Renal cortex interstitium (tissue), 11 donors: ENCODE measurements around the gene FTO. TPM values are rescaled to one million over a fixed set of nuclear protein-coding genes. Genes with fewer than 3 reads are reported as not detected.

ENCODE experiments used
- DNase-seq, 11 donors: peaks; one replicate each; pipeline ENCODE4 v3.0.0-alpha.2; 2013; ENCODE audit warnings: low read depth in 9 of 11, low spot score in 4 of 11; ENCODE audit errors: extremely low read depth in 1 of 11
- polyA plus RNA-seq, 3 donors: library from polyadenylated mRNA; unstranded; fragments of 120-200 nt; gene quantifications; one replicate each; pipeline ENCODE4 v1.2.1, GENCODE V29; 2013; ENCODE audit not compliant: insufficient read length in 3 of 3

The FTO gene
- polyA plus RNA-seq, 3 donors, result 87.9 to 96.7 (median 90.8) TPM

DNA sequence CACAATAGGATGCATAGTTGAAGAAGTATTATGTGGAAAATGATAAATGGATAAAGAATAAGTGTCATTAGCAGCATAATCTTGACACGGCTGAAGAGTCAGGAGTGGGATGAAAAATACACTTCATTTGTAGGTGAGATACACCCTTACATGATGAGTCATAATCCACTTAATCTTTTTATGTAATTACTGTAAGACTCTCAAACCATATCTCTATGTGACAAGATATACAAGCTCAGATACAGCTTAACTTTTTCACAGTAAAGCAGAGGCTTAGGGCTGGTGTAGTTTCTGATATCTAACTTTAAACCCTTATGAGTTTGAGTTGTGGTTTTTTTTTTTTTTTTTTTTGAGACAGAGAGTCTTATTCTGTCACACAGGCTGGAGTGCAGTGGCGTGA is 101.2 kb downstream of the FTO start:
- no peak for DNase-seq

- DNase-seq, result no peak
These were observed 101.8 kb downstream of the FTO start for GRCh38 chr16:53805752-53806151.

- no peak for DNase-seq
These were observed 105.4 kb downstream of the FTO start for GRCh38 chr16:53809088-53809932.

- DNase-seq, result no peak
These were observed 109.0 kb downstream of the FTO start for GRCh38 chr16:53812914-53813313.

- no peak for DNase-seq
These were observed 110.8 kb downstream of the FTO start for GRCh38 chr16:53814801-53815200.

DNA sequence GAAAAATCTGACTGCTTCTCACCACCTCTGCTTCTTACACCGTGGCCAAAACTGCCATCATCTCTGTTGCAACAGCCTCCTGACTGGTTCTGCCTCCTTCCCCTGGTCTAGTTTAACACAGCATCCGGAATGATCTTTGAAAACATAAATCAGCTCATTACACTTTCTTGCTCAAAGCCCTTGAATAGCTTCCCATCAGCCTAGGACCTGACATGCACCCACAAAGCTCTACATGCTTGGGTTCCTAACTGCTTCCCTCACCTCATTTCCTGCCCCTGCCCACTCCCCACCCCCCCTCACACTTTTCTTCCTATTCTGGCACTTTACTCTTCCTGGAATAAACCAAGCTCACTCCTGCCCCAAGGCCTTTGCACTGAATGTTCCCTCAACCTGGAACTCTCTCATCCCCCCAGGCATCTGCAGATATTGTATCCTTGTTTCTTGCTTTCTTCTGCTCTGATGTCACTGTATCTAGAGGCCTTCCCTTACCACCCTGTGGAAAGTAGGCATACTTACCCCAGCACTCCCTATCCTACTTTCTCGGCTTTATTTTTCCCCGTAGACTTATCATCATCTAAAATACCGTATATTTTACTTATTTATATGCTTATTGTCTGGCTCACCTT is 112.4 kb downstream of the FTO start:
- no peak for DNase-seq

DNA sequence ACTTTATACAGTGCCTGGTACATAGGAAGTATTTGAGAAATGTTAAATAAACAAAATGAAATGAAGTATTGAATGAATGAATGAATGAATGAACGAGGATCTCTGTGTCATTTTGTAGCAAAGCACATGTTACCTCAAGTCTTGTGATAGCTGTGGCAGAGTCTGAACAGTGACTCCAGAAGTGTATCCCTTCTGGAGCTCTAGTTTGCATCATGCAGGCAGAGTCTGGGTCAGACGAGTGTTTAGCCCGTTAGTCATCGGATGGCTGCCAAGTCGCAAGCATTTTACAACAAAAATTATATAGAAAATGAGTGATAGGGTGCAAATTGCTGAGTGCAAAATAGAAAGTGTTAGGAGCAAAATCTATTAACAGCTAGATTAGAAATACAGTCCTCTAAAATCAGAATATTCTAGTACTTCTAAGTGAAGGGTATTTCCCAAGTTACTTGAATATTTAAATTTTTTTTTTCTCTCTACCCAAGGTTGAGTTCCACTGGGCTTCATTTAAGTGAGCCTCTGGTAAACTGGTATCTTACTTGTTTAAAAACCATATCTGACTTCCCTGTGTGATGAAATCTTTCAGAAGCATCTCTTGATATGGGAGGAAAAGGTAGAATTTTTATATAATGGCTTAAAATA is 113.3 kb downstream of the FTO start:
- DNase-seq, result no peak

- no peak for DNase-seq
These were observed 114.0 kb downstream of the FTO start for GRCh38 chr16:53817812-53818550.

DNA sequence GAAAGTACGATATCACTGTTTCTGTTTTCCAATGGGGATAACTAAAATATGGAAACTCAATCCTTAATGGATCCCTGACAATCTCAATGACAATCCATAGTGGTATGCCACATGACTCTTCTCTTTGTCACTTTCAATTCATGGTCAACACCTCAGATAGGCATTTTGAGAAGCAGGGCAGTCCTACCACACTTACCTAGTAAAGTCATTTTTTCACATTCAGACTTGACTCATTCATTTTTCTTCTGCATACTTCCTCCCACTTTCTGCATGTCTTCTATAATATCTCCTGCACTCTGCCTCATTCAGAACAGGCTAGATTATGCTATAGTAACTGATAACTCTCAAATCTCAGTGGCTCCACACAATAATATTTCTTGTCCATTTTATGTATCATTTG is 117.5 kb downstream of the FTO start:
- DNase-seq, result no peak

GRCh38 chr16:53821957-53822625 is 118.1 kb downstream of the FTO start:
- no peak for DNase-seq

DNA sequence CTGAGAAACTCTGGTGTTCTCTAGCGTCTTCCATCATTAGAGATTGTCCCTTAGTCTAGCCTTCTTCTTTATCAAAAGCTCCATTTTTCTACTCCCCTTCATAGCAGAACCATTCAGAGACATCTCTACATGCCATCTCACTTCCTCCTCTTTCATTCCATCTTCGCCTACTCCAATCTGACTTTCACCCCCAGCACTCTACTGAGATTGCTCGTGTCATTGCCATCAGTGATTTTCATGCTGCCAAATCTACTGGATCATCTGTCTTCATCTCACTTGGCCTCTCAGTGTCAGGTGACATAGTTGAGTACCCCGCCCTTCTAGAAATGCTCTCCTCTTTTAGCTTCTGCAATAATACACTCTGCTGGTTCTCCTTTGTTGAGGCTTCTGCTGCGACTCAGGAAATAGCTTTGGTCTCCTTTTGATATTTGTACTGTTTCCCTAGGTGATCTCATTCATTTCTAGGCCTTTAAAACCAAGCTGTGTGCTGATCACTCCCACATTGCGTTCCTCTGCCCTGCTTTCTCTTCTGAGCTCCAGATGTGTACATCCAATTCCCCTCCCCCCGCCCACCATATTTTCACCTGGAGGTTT is 119.1 kb downstream of the FTO start:
- no peak for DNase-seq

- DNase-seq, result no peak
These were observed 122.7 kb downstream of the FTO start for GRCh38 chr16:53826658-53827057.

DNA sequence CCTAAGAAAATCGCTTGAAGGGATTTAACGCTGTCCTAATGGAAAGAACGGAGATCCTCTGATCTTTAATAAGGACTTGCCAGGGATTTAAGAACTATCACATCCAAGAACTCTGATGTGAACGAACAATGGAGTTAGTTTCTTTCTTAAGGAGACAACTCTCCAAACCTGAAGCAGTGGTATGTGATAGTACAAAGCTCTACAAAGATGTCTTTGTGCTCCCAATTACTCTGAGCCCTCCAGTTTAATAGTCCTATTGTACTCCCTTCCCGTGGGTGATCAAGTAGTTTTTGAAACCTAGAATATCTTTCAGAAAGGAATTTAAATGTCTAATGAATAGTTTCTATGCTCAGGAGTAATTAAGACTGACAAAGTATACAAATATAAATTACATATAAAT is 123.8 kb downstream of the FTO start:
- no peak for DNase-seq

- no peak for DNase-seq
These were observed 125.3 kb downstream of the FTO start for GRCh38 chr16:53829186-53829747.

GRCh38 chr16:53832896-53833544 is 129.1 kb downstream of the FTO start:
- no peak for DNase-seq

GRCh38 chr16:53836142-53836541 is 132.2 kb downstream of the FTO start:
- no peak for DNase-seq

GRCh38 chr16:53836680-53837079 is 132.7 kb downstream of the FTO start:
- DNase-seq, result no peak

- no peak for DNase-seq
These were observed 133.5 kb downstream of the FTO start for GRCh38 chr16:53837426-53837825.
